ENCODE measurements around the gene VANGL2. TPM values are rescaled to one million over a fixed set of nuclear protein-coding genes. Genes with fewer than 3 reads are reported as not detected.

The VANGL2 gene
- total RNA-seq, 4 donors from 2014 or later = 1.2 to 5.8 (median 3.7) TPM

DNA sequence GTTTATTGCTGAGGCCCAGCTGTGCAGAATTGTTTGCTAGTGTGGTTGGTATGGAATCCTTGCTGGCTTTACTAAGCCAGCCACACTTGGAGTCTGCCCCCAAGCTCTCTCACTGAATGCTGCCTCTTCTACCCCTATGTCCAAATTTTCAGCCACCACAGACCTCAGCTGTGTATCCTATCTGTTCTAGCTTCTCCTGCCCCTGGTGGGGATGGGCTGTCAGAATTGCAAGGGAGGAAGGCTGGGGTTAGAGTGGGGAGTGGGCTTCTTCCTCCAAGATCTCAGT, 29.1 kb upstream of the VANGL2 start:
- TF ChIP-seq, protein P1, sequence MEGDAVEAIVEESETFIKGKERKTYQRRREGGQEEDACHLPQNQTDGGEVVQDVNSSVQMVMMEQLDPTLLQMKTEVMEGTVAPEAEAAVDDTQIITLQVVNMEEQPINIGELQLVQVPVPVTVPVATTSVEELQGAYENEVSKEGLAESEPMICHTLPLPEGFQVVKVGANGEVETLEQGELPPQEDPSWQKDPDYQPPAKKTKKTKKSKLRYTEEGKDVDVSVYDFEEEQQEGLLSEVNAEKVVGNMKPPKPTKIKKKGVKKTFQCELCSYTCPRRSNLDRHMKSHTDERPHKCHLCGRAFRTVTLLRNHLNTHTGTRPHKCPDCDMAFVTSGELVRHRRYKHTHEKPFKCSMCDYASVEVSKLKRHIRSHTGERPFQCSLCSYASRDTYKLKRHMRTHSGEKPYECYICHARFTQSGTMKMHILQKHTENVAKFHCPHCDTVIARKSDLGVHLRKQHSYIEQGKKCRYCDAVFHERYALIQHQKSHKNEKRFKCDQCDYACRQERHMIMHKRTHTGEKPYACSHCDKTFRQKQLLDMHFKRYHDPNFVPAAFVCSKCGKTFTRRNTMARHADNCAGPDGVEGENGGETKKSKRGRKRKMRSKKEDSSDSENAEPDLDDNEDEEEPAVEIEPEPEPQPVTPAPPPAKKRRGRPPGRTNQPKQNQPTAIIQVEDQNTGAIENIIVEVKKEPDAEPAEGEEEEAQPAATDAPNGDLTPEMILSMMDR (IDR thresholded peaks at IDR 0.05) = no peak
- TF ChIP-seq POLR2A (IDR thresholded peaks at IDR 0.05; ENCODE audit: low read depth) (no peak), EP300 (IDR thresholded peaks at IDR 0.05) (no peak), POLR2AphosphoS5 (IDR thresholded peaks at IDR 0.05) (no peak)
- no peak overlapping the region for H3K27ac ChIP-seq (replicated peaks in 1 of 4)
- intact Hi-C loops (cut with DNase I) = loop anchor here (10.0 kb wide), 1 partner anchor 286 kb away; the partner anchor contains the start of gene KCNJ9
- no peaks in the 10 kb centered on the region for H3K9me3 ChIP-seq
- DNase-seq (ENCODE audit: extremely low spot score) = no peak
- peaks cover 5 to 19% (median 17%) of the 10 kb centered on the region in 4 donors for H3K4me1 ChIP-seq
- H3K36me3 ChIP-seq = no peaks in the 10 kb centered on the region
- no peak overlapping the region for H3K4me3 ChIP-seq
- H3K27me3 ChIP-seq = peaks cover 0 to 50% (median 10%) of the 10 kb centered on the region in 4 donors

DNA sequence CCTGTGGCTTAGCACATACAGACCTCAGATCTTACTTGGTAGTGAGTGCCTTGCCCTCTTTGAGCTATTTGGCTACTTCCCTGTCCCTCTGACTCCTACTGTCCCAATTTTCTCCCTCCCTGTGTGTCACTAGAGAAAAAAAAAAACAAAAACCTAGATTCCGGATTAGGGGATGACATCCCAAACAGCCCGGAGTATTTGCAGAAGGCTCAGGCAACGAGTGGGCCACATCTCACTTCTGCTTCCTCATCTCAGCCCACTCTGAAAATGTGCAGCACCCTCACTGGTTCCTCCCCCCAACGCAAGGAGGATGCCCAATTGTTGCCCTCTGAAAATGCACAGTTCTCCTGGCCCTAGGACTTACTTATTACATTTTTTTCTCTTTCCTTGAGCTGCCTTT, 28.6 kb upstream of the VANGL2 start:
- no peak for DNase-seq (ENCODE audit: extremely low spot score)
- Histone ChIP-seq H3K4me3 (no peak overlapping the region), H3K4me1 (peaks cover 6 to 22% (median 20%) of the 10 kb centered on the region in 4 donors), H3K9me3 (no peaks in the 10 kb centered on the region), H3K27me3 (peaks cover 0 to 50% (median 10%) of the 10 kb centered on the region in 4 donors), H3K27ac (replicated peaks in 1 of 4) (no peak overlapping the region), H3K36me3 (no peaks in the 10 kb centered on the region)
- 72% methylated on average over 4 of the region's 4 CpGs for WGBS
- intact Hi-C loops (cut with DNase I) = loop anchor here (10.0 kb wide), 1 partner anchor 287 kb away; the partner anchor contains the start of gene KCNJ9
- TF ChIP-seq POLR2AphosphoS5 (IDR thresholded peaks at IDR 0.05) (no peak), EP300 (IDR thresholded peaks at IDR 0.05) (no peak), POLR2A (IDR thresholded peaks at IDR 0.05; ENCODE audit: low read depth) (no peak)
- TF ChIP-seq, protein P1 (IDR thresholded peaks at IDR 0.05) = no peak

DNA sequence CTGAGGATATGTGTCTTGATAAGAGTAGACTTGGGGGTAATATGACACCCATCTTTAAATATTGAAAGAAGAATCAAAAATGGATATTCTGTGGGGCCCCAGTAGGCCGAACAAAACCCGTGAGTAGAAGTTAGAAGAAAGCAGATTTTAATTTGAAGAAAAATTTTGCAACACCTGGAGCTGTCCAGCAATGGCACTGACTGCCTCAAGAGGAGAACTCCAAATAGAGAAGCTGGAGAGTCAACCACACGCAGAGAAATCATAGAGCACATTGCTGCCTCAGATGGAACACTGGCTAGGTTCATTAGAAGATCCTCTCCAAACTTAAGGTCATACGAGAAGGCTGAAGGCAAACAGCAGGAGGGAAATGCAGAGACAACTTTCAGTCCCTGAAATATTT, 26.7 kb upstream of the VANGL2 start:
- no peaks in the 10 kb centered on the region for H3K36me3 ChIP-seq
- no peak overlapping the region for H3K27ac ChIP-seq (replicated peaks in 1 of 4)
- intact Hi-C loops (cut with DNase I) = loop anchor here (10.0 kb wide), 1 partner anchor 289 kb away; the partner anchor contains the start of gene KCNJ9
- no peak overlapping the region for H3K4me3 ChIP-seq
- H3K27me3 ChIP-seq = peaks cover 0 to 33% (median 10%) of the 10 kb centered on the region in 4 donors
- no peak for DNase-seq (ENCODE audit: extremely low spot score)
- TF ChIP-seq, protein P1 (IDR thresholded peaks at IDR 0.05) = no peak
- no peak for TF ChIP-seq POLR2A (IDR thresholded peaks at IDR 0.05; ENCODE audit: low read depth)
- no peak for TF ChIP-seq EP300 (IDR thresholded peaks at IDR 0.05)
- TF ChIP-seq POLR2AphosphoS5 (IDR thresholded peaks at IDR 0.05) = no peak
- WGBS = 77% methylated on average over 4 of the region's 4 CpGs
- no peaks in the 10 kb centered on the region for H3K9me3 ChIP-seq
- peaks cover 6 to 22% (median 20%) of the 10 kb centered on the region in 4 donors for H3K4me1 ChIP-seq

- Histone ChIP-seq H3K27me3 (peaks cover 0 to 33% (median 10%) of the 10 kb centered on the region in 4 donors), H3K36me3 (no peaks in the 10 kb centered on the region), H3K4me3 (peak overlapping the region in 2 of 4 donors; percentile 2 to 27), H3K4me1 (peaks cover 6 to 22% (median 20%) of the 10 kb centered on the region in 4 donors), H3K27ac (replicated peaks in 1 of 4) (peak overlapping the region in 3 of 4 donors; percentile 52 to 68 (median 63)), H3K9me3 (no peaks in the 10 kb centered on the region)
- DNase-seq (ENCODE audit: extremely low spot score) = no peak
- WGBS = 39% methylated on average over 5 of the region's 6 CpGs
- TF ChIP-seq, protein P1 (IDR thresholded peaks at IDR 0.05) = no peak
- TF ChIP-seq POLR2A (IDR thresholded peaks at IDR 0.05; ENCODE audit: low read depth) (no peak), POLR2AphosphoS5 (IDR thresholded peaks at IDR 0.05) (no peak), EP300 (IDR thresholded peaks at IDR 0.05) (no peak)
- intact Hi-C loops (cut with DNase I) = loop anchor here (10.0 kb wide), 1 partner anchor 290 kb away; the partner anchor contains the start of gene KCNJ9
These were observed 25.9 kb upstream of the VANGL2 start for GRCh38 chr1:160374306-160375110.
